WTC11 (cell line): Measurements from ENCODE around the gene PDZD8.

Experiments
- ESRRA ChIP-seq: sonication (generic); formaldehyde crosslinking; IDR thresholded peaks from 2 replicates; pipeline ENCODE4 v1.8.1; 2022; ENCODE audit warnings: mild to moderate bottlenecking, missing genetic modification reagents, borderline replicate concordance
- FOXJ3 ChIP-seq: sonication (generic); formaldehyde crosslinking; IDR thresholded peaks from 2 replicates; pipeline ENCODE4 v1.9.0; 2021; ENCODE audit warnings: missing genetic modification reagents, mild to moderate bottlenecking, borderline replicate concordance
- MXD4 ChIP-seq: fragments of 250-450 bp; sonication (Bioruptor Pico); IDR thresholded peaks from 2 replicates; pipeline ENCODE4 v1.8.0; 2021; ENCODE audit warnings: mild to moderate bottlenecking, moderate library complexity, borderline replicate concordance
- NR2C2 ChIP-seq: sonication (generic); formaldehyde crosslinking; IDR thresholded peaks from 2 replicates; pipeline ENCODE4 v1.8.0; 2022; ENCODE audit warnings: mild to moderate bottlenecking, missing genetic modification reagents
- NR3C1 ChIP-seq: sonication (generic); formaldehyde crosslinking; conservative IDR thresholded peaks from 2 replicates; pipeline ENCODE4 v1.8.1; 2023; ENCODE audit warnings: low read depth, mild to moderate bottlenecking, missing genetic modification reagents
- TF ChIP-seq, protein P1 (sequence below): fragments of 200-600 bp; IDR thresholded peaks from 2 replicates; pipeline ENCODE4 v1.8.0; 2022; ENCODE audit warnings: antibody characterized with exemption

DNA sequence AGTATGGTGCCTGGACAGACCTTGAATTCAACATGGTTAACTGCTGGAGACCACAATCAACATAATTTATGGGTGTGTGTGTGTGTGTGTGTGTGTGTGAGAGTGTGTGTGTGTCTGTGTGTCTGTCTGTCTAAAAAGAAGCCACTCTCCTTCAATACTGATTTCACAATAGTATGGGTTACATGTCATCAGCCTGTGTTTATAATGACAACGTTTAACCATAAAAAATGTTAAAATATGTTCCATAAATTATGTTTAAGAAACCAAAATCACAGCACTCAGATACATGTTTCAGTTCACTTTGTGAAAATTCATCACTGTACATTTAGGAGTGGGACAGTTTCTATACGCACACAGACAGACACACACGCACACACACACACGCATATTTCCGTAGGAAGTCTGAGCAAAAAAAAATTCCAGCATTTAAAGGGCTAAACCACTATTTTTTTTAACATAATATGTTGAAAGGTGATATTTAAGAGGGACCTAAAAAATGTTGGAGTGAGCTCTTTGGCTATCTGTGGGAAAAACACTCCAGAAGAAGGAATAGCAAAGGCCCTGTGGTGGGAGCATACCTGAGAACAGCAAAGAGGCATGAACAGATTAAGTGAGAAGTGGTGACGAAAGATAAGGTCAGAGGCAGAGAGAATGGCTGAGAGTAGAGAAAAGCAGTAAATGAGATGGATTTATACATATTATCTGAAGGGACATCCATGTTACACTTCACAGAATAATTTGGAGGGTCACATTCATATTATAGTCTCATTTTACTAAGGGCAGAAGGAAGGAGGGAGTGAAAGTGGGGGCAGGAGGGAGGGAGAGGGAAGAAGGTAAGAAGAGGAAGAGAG, 10.9 kb downstream of the PDZD8 start:
- TF ChIP-seq, protein P1, sequence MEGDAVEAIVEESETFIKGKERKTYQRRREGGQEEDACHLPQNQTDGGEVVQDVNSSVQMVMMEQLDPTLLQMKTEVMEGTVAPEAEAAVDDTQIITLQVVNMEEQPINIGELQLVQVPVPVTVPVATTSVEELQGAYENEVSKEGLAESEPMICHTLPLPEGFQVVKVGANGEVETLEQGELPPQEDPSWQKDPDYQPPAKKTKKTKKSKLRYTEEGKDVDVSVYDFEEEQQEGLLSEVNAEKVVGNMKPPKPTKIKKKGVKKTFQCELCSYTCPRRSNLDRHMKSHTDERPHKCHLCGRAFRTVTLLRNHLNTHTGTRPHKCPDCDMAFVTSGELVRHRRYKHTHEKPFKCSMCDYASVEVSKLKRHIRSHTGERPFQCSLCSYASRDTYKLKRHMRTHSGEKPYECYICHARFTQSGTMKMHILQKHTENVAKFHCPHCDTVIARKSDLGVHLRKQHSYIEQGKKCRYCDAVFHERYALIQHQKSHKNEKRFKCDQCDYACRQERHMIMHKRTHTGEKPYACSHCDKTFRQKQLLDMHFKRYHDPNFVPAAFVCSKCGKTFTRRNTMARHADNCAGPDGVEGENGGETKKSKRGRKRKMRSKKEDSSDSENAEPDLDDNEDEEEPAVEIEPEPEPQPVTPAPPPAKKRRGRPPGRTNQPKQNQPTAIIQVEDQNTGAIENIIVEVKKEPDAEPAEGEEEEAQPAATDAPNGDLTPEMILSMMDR, result no peak
- TF ChIP-seq FOXJ3, result no peak
- no peak for TF ChIP-seq NR3C1 (CRISPR knock-in tag)
- no peak for TF ChIP-seq MXD4 (CRISPR knock-in tag)
- TF ChIP-seq ESRRA (CRISPR knock-in tag), result no peak
- no peak for TF ChIP-seq NR2C2 (CRISPR knock-in tag)
